ENCODE measurements around the gene TAS1R1.

TAS1R1 gene

GRCh38 chr1:6614019-6614928 is 59.2 kb downstream of the TAS1R1 start:
- DNase-seq, result peak; percentile 19 to 23

- DNase-seq, result no peak
Measured at GRCh38 chr1:6614929-6615785, 60.0 kb downstream of the TAS1R1 start.

- DNase-seq, result no peak
Measured at GRCh38 chr1:6619045-6619444, 63.9 kb downstream of the TAS1R1 start.

GRCh38 chr1:6621429-6622391 is 66.6 kb downstream of the TAS1R1 start:
- no peak for DNase-seq

GRCh38 chr1:6622396-6623152 is 67.5 kb downstream of the TAS1R1 start:
- DNase-seq, result no peak

GRCh38 chr1:6623269-6623965 is 68.3 kb downstream of the TAS1R1 start:
- DNase-seq, result no peak

- DNase-seq, result peak; percentile 66 to 71
Measured at GRCh38 chr1:6624710-6625583, 69.8 kb downstream of the TAS1R1 start, which contains the start of gene THAP3. THAP3 (plus strand) TSS chr1:6624868; CDS start chr1:6625219, 351 bp downstream.

GRCh38 chr1:6625584-6626149 is 70.6 kb downstream of the TAS1R1 start:
- no peak for DNase-seq

- no peak for DNase-seq
Measured at GRCh38 chr1:6627031-6627430, 71.9 kb downstream of the TAS1R1 start.

GRCh38 chr1:6627841-6628545 is 72.9 kb downstream of the TAS1R1 start:
- no peak for DNase-seq

- DNase-seq, result no peak
Measured at GRCh38 chr1:6628971-6629479, 73.9 kb downstream of the TAS1R1 start.
